ENCODE data around the gene GPD1L.

GPD1L gene

DNA sequence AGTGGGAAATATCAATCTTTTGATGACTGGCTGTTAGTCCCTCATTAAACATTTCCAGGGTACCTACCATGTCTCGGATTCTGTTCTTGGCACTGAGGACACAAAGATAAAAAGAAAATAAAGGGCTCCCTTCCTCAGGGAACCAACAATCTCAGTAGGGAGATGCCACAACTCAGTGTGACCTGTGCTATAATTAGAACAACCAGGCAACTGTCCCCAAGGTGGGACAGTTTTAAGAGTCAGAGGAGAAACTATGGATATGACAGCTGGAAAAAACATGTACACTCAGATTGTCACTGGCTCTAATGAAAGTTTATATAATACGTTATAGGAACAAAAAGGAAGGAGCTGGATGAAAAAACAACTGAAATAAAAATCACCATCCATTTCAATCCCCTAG, 108.8 kb downstream of the GPD1L start:
- H3K4me1 ChIP-seq (ENCODE audit: control insufficient read depth, insufficient read depth, low read length): no peaks in the 10 kb centered on the region
- no peaks in the 10 kb centered on the region for H3K27me3 ChIP-seq (ENCODE audit: control insufficient read depth, insufficient read depth, low read length)
- H3K4me3 ChIP-seq (ENCODE audit: low read depth, low read length): no peak overlapping the region
- H3K9me3 ChIP-seq (ENCODE audit: control insufficient read depth, insufficient read depth, low read length): no peaks in the 10 kb centered on the region
- no peaks in the 10 kb centered on the region for H3K36me3 ChIP-seq (ENCODE audit: control insufficient read depth, insufficient read depth, low read length)
- H3K9ac ChIP-seq (ENCODE audit: low read depth, low read length): no peak overlapping the region

- Histone ChIP-seq H3K36me3 (ENCODE audit: control insufficient read depth, insufficient read depth, low read length) (no peaks in the 10 kb centered on the region), H3K4me1 (ENCODE audit: control insufficient read depth, insufficient read depth, low read length) (no peaks in the 10 kb centered on the region), H3K27me3 (ENCODE audit: control insufficient read depth, insufficient read depth, low read length) (no peaks in the 10 kb centered on the region), H3K4me3 (ENCODE audit: low read depth, low read length) (no peak overlapping the region), H3K9ac (ENCODE audit: low read depth, low read length) (no peak overlapping the region), H3K9me3 (ENCODE audit: control insufficient read depth, insufficient read depth, low read length) (no peaks in the 10 kb centered on the region)
These were observed 109.9 kb downstream of the GPD1L start for GRCh38 chr3:32216172-32216783.

DNA sequence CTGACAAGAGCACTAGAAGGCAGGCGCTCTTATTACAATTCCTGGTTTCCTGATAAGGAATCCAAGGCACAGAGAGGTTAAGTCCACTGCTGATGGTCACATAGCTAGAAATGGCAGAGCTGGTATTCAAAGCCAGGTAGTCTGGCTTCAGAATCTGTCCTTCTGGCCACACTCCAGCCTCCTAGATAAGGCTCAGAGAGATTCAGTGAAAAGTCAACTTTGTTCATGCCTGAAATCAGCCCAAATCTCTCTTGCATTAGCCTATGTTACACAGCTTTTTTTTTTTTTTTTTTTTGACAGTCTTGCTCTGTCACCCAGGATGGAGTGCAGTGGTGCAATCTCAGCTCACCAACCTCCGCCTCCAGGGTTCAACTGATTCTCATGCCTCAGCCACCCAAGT, 110.9 kb downstream of the GPD1L start:
- Histone ChIP-seq H3K4me1 (ENCODE audit: control insufficient read depth, insufficient read depth, low read length) (no peaks in the 10 kb centered on the region), H3K36me3 (ENCODE audit: control insufficient read depth, insufficient read depth, low read length) (no peaks in the 10 kb centered on the region), H3K4me3 (ENCODE audit: low read depth, low read length) (no peak overlapping the region), H3K9me3 (ENCODE audit: control insufficient read depth, insufficient read depth, low read length) (no peaks in the 10 kb centered on the region), H3K9ac (ENCODE audit: low read depth, low read length) (no peak overlapping the region), H3K27me3 (ENCODE audit: control insufficient read depth, insufficient read depth, low read length) (no peaks in the 10 kb centered on the region)

Data from iPS-15b (cell line).